ENCODE measurements around the gene C15orf39.
"Not testable (repeated sequence)": the region's sequence is repeated elsewhere in the genome, so short reads cannot be mapped to it uniquely, and the experiment has no call there.

C15orf39 gene

GRCh38 chr15:75211436-75212199 lies 9.9 kb downstream of the C15orf39 start:
- no peak for DNase-seq (ENCODE audit: low read depth, low spot score)

GRCh38 chr15:75212200-75212858 lies 10.6 kb downstream of the C15orf39 start:
- DNase-seq (ENCODE audit: low read depth, low spot score): no peak

- DNase-seq (ENCODE audit: low read depth, low spot score): no peak
These were observed 11.6 kb downstream of the C15orf39 start for GRCh38 chr15:75213212-75213767.

- no peak for DNase-seq (ENCODE audit: low read depth, low spot score)
These were observed 12.1 kb downstream of the C15orf39 start for GRCh38 chr15:75213768-75214221.

GRCh38 chr15:75214293-75215096 lies 12.8 kb downstream of the C15orf39 start:
- DNase-seq (ENCODE audit: low read depth, low spot score): no peak

GRCh38 chr15:75215107-75216004 lies 13.7 kb downstream of the C15orf39 start:
- no peak for DNase-seq (ENCODE audit: low read depth, low spot score)

- DNase-seq (ENCODE audit: low read depth, low spot score): no peak
These were observed 15.3 kb downstream of the C15orf39 start for GRCh38 chr15:75217012-75217411.

GRCh38 chr15:75217574-75217973 lies 15.9 kb downstream of the C15orf39 start:
- not testable (repeated sequence) for DNase-seq (ENCODE audit: low read depth, low spot score)

- not testable (repeated sequence) for DNase-seq (ENCODE audit: low read depth, low spot score)
These were observed 17.8 kb downstream of the C15orf39 start for GRCh38 chr15:75219507-75219929.

- DNase-seq (ENCODE audit: low read depth, low spot score): no peak
These were observed 22.0 kb downstream of the C15orf39 start for GRCh38 chr15:75223688-75224087.

GRCh38 chr15:75224281-75224680 lies 22.6 kb downstream of the C15orf39 start:
- no peak for DNase-seq (ENCODE audit: low read depth, low spot score)

- DNase-seq (ENCODE audit: low read depth, low spot score): not testable (repeated sequence)
These were observed 23.6 kb downstream of the C15orf39 start for GRCh38 chr15:75225102-75225836.

- DNase-seq (ENCODE audit: low read depth, low spot score): no peak
These were observed 24.5 kb downstream of the C15orf39 start for GRCh38 chr15:75225951-75226732.

- DNase-seq (ENCODE audit: low read depth, low spot score): not testable (repeated sequence)
These were observed 25.4 kb downstream of the C15orf39 start for GRCh38 chr15:75227112-75227511.

- DNase-seq (ENCODE audit: low read depth, low spot score): no peak
These were observed 26.1 kb downstream of the C15orf39 start for GRCh38 chr15:75227663-75228280.

GRCh38 chr15:75228787-75229186 lies 27.1 kb downstream of the C15orf39 start:
- no peak for DNase-seq (ENCODE audit: low read depth, low spot score)

- no peak for DNase-seq (ENCODE audit: low read depth, low spot score)
These were observed 27.7 kb downstream of the C15orf39 start for GRCh38 chr15:75229191-75230015.

GRCh38 chr15:75230016-75230343 lies 28.3 kb downstream of the C15orf39 start:
- no peak for DNase-seq (ENCODE audit: low read depth, low spot score)

Measured in iPS DF 19.7 (cell line).